ENCODE data around the gene HIP1. TPM values are rescaled to one million over a fixed set of nuclear protein-coding genes. Genes with fewer than 3 reads are reported as not detected.

The HIP1 gene
- total RNA-seq, 2 experiments from 2014 or later: 5.2 to 5.6 TPM

GRCh38 chr7:75715864-75716263 is 22.9 kb downstream of the HIP1 start:
- no peak overlapping the region for H3K4me3 Mint-ChIP-seq
- ChIA-PET POLR2A (no interaction called here), CTCF (no interaction called here)
- DNase-seq (no peak), ATAC-seq (no peak)
- intact Hi-C loops (cut with micrococcal nuclease): no loop called here
- no peaks in the 10 kb centered on the region for H3K27me3 Mint-ChIP-seq
- peaks cover 6% of the 10 kb centered on the region for H3K36me3 Mint-ChIP-seq (ENCODE audit: low read depth)
- H3K4me1 Mint-ChIP-seq (ENCODE audit: low read depth): peaks cover 5% of the 10 kb centered on the region
- TF ChIP-seq CTCF (IDR thresholded peaks at IDR 0.05): no peak
- H3K9me3 Mint-ChIP-seq: peaks cover 5% of the 10 kb centered on the region
- H3K27ac Mint-ChIP-seq: no peak overlapping the region

- TF ChIP-seq CTCF (IDR thresholded peaks at IDR 0.05): no peak
- Mint-ChIP-seq H3K36me3 (ENCODE audit: low read depth) (peaks cover 7% of the 10 kb centered on the region), H3K4me3 (no peak overlapping the region), H3K4me1 (ENCODE audit: low read depth) (peaks cover 5% of the 10 kb centered on the region), H3K27ac (no peak overlapping the region), H3K27me3 (no peaks in the 10 kb centered on the region), H3K9me3 (peaks cover 19% of the 10 kb centered on the region)
- no peak for DNase-seq
- ATAC-seq: no peak
- POLR2A ChIA-PET: no interaction called here
- CTCF ChIA-PET: interaction anchor here (1.0 to 1.1 kb wide), 2 partner anchors 9 to 50 kb away, joined by 3 to 4 read pairs; no protein-coding TSS in a partner anchor
- intact Hi-C loops (cut with micrococcal nuclease): no loop called here
These were observed 26.0 kb downstream of the HIP1 start for GRCh38 chr7:75712517-75713361.

- peaks cover 5% of the 10 kb centered on the region for H3K4me1 Mint-ChIP-seq (ENCODE audit: low read depth)
- CTCF ChIA-PET: interaction anchor here (1.0 to 1.1 kb wide), 2 partner anchors 10 to 50 kb away, joined by 3 to 4 read pairs; no protein-coding TSS in a partner anchor
- TF ChIP-seq CTCF (IDR thresholded peaks at IDR 0.05): no peak
- no peak overlapping the region for H3K27ac Mint-ChIP-seq
- H3K4me3 Mint-ChIP-seq: no peak overlapping the region
- no peaks in the 10 kb centered on the region for H3K27me3 Mint-ChIP-seq
- DNase-seq (no peak), ATAC-seq (no peak)
- H3K36me3 Mint-ChIP-seq (ENCODE audit: low read depth): peaks cover 7% of the 10 kb centered on the region
- POLR2A ChIA-PET: no interaction called here
- intact Hi-C loops (cut with micrococcal nuclease): no loop called here
- H3K9me3 Mint-ChIP-seq: peaks cover 19% of the 10 kb centered on the region
These were observed 26.9 kb downstream of the HIP1 start for GRCh38 chr7:75711656-75712514.

GRCh38 chr7:75711076-75711475 is 27.7 kb downstream of the HIP1 start:
- Mint-ChIP-seq H3K4me1 (ENCODE audit: low read depth) (peaks cover 5% of the 10 kb centered on the region), H3K36me3 (ENCODE audit: low read depth) (peaks cover 7% of the 10 kb centered on the region), H3K27me3 (no peaks in the 10 kb centered on the region), H3K27ac (no peak overlapping the region), H3K9me3 (peaks cover 19% of the 10 kb centered on the region), H3K4me3 (no peak overlapping the region)
- ATAC-seq (no peak), DNase-seq (no peak)
- TF ChIP-seq CTCF (IDR thresholded peaks at IDR 0.05): no peak
- intact Hi-C loops (cut with micrococcal nuclease): no loop called here
- POLR2A ChIA-PET: no interaction called here
- CTCF ChIA-PET: no interaction called here

GRCh38 chr7:75704928-75705327 is 33.8 kb downstream of the HIP1 start:
- ChIA-PET POLR2A (no interaction called here), CTCF (no interaction called here)
- DNase-seq: no peak
- no peaks in the 10 kb centered on the region for H3K4me1 Mint-ChIP-seq (ENCODE audit: low read depth)
- no peak overlapping the region for H3K4me3 Mint-ChIP-seq
- peaks cover 11% of the 10 kb centered on the region for H3K9me3 Mint-ChIP-seq
- H3K36me3 Mint-ChIP-seq (ENCODE audit: low read depth): no peaks in the 10 kb centered on the region
- no peaks in the 10 kb centered on the region for H3K27me3 Mint-ChIP-seq
- no peak for ATAC-seq
- H3K27ac Mint-ChIP-seq: no peak overlapping the region
- intact Hi-C loops (cut with micrococcal nuclease): no loop called here
- no peak for TF ChIP-seq CTCF (IDR thresholded peaks at IDR 0.05)

Data from activated CD8-positive, alpha-beta T cell treated with anti-CD3 and anti-CD28 coated beads for 36 hours (primary cell).